HG02840 (cell line): Measurements from ENCODE around the gene SH2D5.

Source experiments
- ATAC-seq: cut with Tn5 transposase; IDR thresholded peaks from one replicate; pipeline ENCODE4 v1.9.1; 2021; ENCODE audit warnings: mild to moderate bottlenecking, moderate library complexity, moderate number of reproducible peaks; ENCODE audit not compliant: unreplicated experiment, low FRiP score

SH2D5 gene

GRCh38 chr1:20732588-20733359, at the start of gene SH2D5:
SH2D5 (minus strand) TSS chr1:20732703; CDS start chr1:20728044, 4,659 bp downstream.
- no peak for ATAC-seq

DNA sequence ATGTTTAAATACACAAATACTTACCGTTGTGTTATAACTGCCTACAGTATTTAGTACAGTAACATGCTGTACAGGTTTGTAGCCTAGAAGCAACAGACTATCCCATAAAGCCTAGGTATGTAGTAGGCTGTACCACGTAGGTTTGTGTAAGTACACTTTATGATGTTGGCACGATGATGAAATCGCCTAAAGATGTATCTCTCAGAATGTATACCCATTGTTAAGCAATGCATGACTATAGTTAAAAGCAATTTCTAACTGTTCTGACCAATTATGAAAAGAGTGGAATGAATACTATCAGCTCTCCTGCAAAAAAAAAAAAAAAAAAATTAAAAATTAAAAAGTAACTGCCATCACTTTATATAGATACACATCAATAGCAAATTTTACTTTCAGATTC, 43.2 kb upstream of the SH2D5 start:
- no peak for ATAC-seq

- no peak for ATAC-seq
These were observed 39.3 kb upstream of the SH2D5 start for GRCh38 chr1:20771780-20772179.

- no peak for ATAC-seq
These were observed 38.0 kb upstream of the SH2D5 start for GRCh38 chr1:20770314-20771087.

DNA sequence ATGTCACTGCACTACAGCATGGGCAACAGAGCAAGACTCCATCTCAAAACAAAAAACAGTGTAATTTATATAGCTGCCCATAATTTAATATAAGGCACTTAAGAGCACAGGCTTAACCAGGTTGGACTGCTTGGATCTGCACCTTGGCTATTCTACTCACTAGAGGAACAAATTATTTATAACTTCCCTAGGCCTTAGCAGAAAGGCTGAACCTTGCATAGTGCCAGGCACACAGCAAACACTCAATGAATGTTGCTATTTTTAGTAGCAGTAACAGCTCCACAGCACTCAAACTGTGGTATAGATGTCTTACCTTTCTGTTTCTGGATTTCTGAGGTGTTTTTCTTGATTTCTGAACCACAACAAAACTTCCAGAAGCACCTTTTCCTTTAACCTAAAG, 34.8 kb upstream of the SH2D5 start:
- ATAC-seq: no peak

GRCh38 chr1:20763417-20763816, 30.9 kb upstream of the SH2D5 start:
- no peak for ATAC-seq

DNA sequence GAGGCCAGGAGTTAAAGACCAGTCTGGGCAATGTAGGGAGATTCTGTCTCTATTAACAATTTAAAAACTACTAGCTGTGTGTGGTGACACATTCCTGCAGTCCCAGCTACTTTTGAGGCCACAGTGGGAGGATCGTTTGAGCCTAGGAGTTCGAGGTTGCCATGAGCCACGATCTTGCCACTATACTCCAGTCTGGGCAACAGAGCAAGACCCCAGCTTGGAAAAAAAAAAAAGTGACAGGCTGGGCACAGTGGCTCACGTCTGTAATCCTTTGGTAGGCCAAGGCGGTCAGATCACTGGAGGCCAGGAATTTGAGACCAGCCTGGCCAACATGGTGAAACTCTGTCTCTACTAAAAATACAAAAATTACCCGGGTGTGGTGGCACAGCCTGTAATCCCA, 27.8 kb upstream of the SH2D5 start:
- no peak for ATAC-seq

GRCh38 chr1:20753589-20753988, 21.1 kb upstream of the SH2D5 start:
- no peak for ATAC-seq

DNA sequence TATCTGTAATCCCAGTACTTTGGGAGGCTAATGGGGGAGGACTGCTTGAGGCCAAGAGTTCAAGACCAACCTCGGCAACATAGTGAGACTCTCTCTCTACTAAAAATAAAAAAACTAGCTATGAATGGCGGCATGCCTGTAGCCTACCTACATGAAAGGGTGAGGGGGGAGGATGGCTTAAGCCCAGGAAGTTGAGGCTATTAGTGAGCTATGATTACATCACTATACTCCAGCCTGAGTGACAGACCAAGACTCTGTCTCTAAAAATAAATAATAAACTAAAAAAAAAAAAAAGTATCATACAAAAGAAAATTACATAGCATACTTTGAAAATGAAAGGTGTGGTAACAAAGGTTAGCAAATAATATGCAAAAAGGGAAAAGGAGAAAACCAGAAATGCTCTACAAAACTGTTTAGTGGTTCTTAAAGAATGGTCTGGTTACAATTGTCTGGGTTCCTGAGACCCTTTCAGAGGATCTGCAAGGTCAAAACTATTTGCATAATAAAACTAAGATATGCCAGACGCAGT, 19.0 kb upstream of the SH2D5 start:
- ATAC-seq: no peak

DNA sequence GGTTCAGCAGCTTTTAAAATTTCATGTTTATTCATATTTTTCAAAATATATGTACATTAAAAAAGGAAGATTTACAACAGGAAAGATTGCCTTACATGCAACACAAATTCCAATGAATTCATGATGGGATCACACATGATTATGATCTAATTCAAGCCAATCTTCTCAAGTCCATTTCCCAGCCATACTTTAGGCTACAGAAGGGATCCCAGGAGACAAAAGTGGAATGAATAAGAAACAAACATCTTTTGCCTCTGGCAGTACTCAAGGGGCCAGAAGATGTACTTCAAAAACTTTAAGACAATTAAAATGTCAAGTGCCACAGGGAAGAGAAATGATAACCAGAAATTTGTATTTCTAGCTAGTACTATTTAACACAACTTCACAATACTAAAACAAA, 10.2 kb upstream of the SH2D5 start:
- ATAC-seq: no peak

DNA sequence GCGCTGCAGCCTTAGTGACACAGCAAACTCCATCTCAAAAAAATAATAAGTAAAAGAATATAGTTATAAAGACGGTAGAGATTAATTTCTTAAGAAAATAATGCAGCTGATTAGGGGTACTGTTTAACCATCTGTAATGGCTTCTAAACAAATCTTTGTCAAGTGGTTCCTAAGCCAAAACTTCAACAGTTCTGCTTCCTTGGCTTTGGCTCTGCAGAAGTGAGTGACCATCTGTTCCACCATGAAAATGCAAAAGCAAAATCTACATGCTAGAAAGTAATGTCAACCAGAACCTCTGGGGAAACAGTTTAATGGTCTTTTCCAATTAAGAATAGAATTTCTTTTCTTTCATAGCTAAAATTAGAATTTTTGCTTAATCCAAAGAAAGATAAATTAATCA, 8.3 kb upstream of the SH2D5 start:
- no peak for ATAC-seq

DNA sequence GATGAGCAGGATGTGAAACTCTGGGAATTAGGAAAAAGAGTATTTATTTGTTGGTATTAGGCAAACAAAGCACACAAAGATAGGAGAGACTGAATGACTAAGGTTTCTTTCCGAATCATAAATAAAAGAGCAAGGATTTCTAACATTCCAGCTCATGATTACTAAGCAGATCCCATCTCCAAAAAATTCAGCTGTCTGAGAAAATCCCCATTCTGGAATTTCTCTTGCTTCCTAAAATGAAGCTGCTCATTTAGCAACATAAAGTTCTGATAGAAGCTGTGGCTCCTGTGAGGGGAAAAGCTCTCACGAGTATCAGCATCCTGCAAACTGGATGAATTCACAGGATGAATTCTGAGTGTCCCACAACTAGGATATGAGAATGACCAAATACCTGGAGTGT, 6.7 kb upstream of the SH2D5 start:
- ATAC-seq: no peak

- no peak for ATAC-seq
These were observed 3.1 kb upstream of the SH2D5 start for GRCh38 chr1:20735581-20736111.

GRCh38 chr1:20733360-20733975, 965 bp upstream of the SH2D5 start:
- ATAC-seq: no peak

- no peak for ATAC-seq
These were observed 374 bp downstream of the SH2D5 start for GRCh38 chr1:20732071-20732587.

DNA sequence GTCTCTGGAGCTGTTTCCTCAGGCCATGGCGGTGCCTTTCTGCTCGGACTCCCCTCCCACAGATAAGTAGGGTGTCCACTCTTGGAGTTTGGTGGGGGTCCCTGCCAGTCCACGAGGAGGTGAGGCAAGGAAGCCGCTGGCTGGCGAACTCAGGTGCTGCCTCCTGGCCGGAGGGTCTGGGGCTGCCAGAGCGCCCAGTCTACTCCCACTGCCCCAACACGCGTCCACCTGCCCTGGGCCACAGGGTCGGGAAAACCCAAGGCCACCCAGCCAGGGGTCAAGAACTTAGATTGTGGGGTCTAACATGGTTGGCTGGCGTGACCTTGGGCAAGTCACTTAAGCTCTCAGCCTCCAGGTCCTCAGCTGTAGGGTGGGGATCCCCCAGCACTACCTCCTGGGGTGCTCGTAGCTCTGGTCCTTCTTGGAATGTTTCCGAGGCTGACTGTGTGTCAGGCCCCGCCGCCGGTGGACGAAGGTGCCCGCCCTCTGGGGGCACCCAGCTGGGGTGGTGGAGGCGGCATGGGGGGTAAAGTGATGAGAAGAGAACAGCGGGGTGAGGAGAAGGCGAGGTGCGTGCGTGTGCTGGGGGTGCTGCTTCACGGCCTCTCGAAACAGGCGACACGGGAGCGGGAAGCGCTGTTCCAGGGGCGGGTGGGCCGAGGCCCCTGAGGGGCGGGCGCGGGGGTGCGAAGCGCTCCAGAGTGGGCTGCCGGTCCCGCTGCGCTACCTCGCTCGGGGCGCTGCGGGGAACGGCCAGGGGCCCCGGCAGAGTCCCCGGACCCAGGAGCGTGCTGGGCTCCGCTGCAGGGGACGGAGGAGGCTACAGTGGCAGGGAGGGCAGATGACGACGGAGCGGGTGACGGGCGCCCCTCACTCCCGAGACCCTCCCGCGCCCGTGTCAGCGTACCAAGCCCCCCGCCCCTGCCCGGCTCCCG, 1.2 kb downstream of the SH2D5 start:
- ATAC-seq: no peak

DNA sequence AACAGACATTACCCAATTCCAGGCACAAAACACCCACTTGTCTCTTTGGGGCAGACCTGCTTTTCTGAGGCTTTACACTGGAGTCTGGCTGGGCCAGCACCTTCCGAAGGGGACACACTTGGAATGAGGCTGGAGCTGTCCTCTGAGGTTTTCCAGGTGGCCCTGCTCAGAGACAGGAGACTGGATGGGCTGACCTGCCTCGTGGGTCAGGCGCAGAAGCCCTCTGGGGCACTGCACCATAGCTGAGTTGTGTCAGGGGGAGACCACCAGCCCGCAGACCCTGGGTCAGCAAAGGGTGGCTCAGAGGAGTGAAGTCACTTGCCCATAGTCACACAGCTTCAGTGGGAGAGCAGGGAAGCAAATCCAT, 1.8 kb downstream of the SH2D5 start:
- no peak for ATAC-seq

DNA sequence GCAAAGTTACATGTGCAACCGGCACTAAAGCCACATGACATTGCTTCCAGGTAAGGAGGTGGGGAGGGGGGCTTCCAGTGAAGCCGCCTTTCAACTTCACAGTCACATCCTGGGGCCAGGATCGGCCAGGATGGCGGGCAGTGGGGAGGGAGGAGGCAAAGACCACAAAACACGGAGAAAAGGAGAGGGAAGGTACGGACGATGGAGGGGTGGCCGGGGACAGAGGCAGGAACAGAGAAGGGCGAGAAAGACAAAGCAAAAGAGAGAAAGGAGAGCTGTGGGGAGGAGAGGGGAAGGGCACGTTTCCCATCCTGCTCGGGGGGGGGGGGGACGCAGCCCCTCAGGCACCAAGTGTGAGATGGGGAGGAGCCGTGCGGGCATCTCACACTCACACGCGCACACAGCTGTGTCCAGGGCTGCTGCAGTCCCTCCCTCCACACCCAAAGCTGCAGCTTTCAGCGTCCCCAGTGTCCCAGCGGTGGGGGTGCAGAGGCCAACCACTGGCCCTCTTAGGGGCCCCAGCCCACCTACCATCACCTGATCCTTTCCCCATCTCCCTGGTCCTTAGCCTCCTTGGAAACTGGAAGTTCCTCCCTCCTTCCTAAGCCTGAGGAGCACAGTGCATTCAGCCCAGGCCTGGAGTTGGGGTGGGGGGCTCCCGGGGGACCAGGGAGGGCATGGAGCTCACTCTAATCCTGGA, 2.4 kb downstream of the SH2D5 start:
- ATAC-seq: no peak
